ENCODE data around the gene KCNMB2. TPM values are rescaled to one million over a fixed set of nuclear protein-coding genes. Genes with fewer than 3 reads are reported as not detected.
A peak's percentile ranks its signal among the peaks of the same experiment; 100 is the strongest.

The KCNMB2 gene
- total RNA-seq, 6 donors from 2014 or later, result 0.51 to 3.0 (median 1.1) TPM; not detected in 3

GRCh38 chr3:178625053-178625600, 88.9 kb downstream of the KCNMB2 start:
- H3K4me3 ChIP-seq, result no peak overlapping the region
- peak in 1 of 2 donors; percentile 51 for ATAC-seq (ENCODE audit: low FRiP score in 2 of 2)
- TF ChIP-seq POLR2A (IDR thresholded peaks at IDR 0.05) (no peak), CTCF (IDR thresholded peaks at IDR 0.05) (no peak), POLR2AphosphoS5 (IDR thresholded peaks at IDR 0.05) (no peak), EP300 (IDR thresholded peaks at IDR 0.05) (no peak)
- WGBS, 2 donors, result 95 to 96% methylated on average over 2 to 7 of the region's 7 CpGs
- no peaks in the 10 kb centered on the region for H3K27me3 ChIP-seq
- no peaks in the 10 kb centered on the region for H3K9me3 ChIP-seq
- H3K4me1 ChIP-seq, result no peaks in the 10 kb centered on the region
- no peaks in the 10 kb centered on the region for H3K36me3 ChIP-seq
- H3K27ac ChIP-seq, result no peak overlapping the region
- DNase-seq, result peak in 1 of 2 donors; percentile 45

GRCh38 chr3:178628037-178628436, 91.8 kb downstream of the KCNMB2 start:
- no peak for DNase-seq
- ATAC-seq (ENCODE audit: low FRiP score in 2 of 2), result no peak
- no peaks in the 10 kb centered on the region for H3K36me3 ChIP-seq
- no peaks in the 10 kb centered on the region for H3K9me3 ChIP-seq
- H3K27me3 ChIP-seq, result no peaks in the 10 kb centered on the region
- no peak overlapping the region for H3K27ac ChIP-seq
- H3K4me3 ChIP-seq, result no peak overlapping the region
- TF ChIP-seq POLR2A (IDR thresholded peaks at IDR 0.05), result no peak
- no peak for TF ChIP-seq POLR2AphosphoS5 (IDR thresholded peaks at IDR 0.05)
- no peak for TF ChIP-seq EP300 (IDR thresholded peaks at IDR 0.05)
- no peak for TF ChIP-seq CTCF (IDR thresholded peaks at IDR 0.05)
- H3K4me1 ChIP-seq, result no peaks in the 10 kb centered on the region

GRCh38 chr3:178629430-178630178, 93.4 kb downstream of the KCNMB2 start:
- DNase-seq, result no peak
- Histone ChIP-seq H3K27ac (no peak overlapping the region), H3K4me3 (no peak overlapping the region), H3K27me3 (no peaks in the 10 kb centered on the region), H3K36me3 (no peaks in the 10 kb centered on the region), H3K9me3 (no peaks in the 10 kb centered on the region), H3K4me1 (no peaks in the 10 kb centered on the region)
- 94 to 95% methylated on average over 2 of the region's 2 CpGs for WGBS, 2 donors
- TF ChIP-seq POLR2AphosphoS5 (IDR thresholded peaks at IDR 0.05) (no peak), POLR2A (IDR thresholded peaks at IDR 0.05) (no peak), EP300 (IDR thresholded peaks at IDR 0.05) (no peak), CTCF (IDR thresholded peaks at IDR 0.05) (no peak)
- no peak for ATAC-seq (ENCODE audit: low FRiP score in 2 of 2)

GRCh38 chr3:178631950-178632349, 95.7 kb downstream of the KCNMB2 start:
- no peak for TF ChIP-seq EP300 (IDR thresholded peaks at IDR 0.05)
- TF ChIP-seq POLR2A (IDR thresholded peaks at IDR 0.05), result no peak
- no peak for TF ChIP-seq CTCF (IDR thresholded peaks at IDR 0.05)
- TF ChIP-seq POLR2AphosphoS5 (IDR thresholded peaks at IDR 0.05), result no peak
- Histone ChIP-seq H3K36me3 (no peaks in the 10 kb centered on the region), H3K4me3 (no peak overlapping the region), H3K27me3 (no peaks in the 10 kb centered on the region), H3K9me3 (no peaks in the 10 kb centered on the region), H3K27ac (no peak overlapping the region), H3K4me1 (no peaks in the 10 kb centered on the region)
- WGBS, 2 donors, result 77 to 92% methylated on average over 1 of the region's 1 CpG
- no peak for DNase-seq
- ATAC-seq (ENCODE audit: low FRiP score in 2 of 2), result no peak

- H3K27me3 ChIP-seq, result no peaks in the 10 kb centered on the region
- ATAC-seq (ENCODE audit: low FRiP score in 2 of 2), result no peak
- DNase-seq, result no peak
- 0 to 67% methylated on average over 1 of the region's 1 CpG for WGBS, 2 donors
- no peak overlapping the region for H3K27ac ChIP-seq
- H3K9me3 ChIP-seq, result no peaks in the 10 kb centered on the region
- H3K4me3 ChIP-seq, result no peak overlapping the region
- no peak for TF ChIP-seq POLR2AphosphoS5 (IDR thresholded peaks at IDR 0.05)
- TF ChIP-seq POLR2A (IDR thresholded peaks at IDR 0.05), result no peak
- no peak for TF ChIP-seq CTCF (IDR thresholded peaks at IDR 0.05)
- no peak for TF ChIP-seq EP300 (IDR thresholded peaks at IDR 0.05)
- no peaks in the 10 kb centered on the region for H3K4me1 ChIP-seq
- no peaks in the 10 kb centered on the region for H3K36me3 ChIP-seq
These were observed 98.7 kb downstream of the KCNMB2 start for GRCh38 chr3:178634975-178635374.

Data from upper lobe of left lung (tissue), 6 donors.